NB4 (cell line): ENCODE data around the gene C20orf141.
A peak's percentile ranks its signal among the peaks of the same experiment; 100 is the strongest.

Source experiments
- POLR2A ChIP-seq: IDR thresholded peaks from 2 replicates; pipeline ENCODE4 v1.6.1; 2011; ENCODE audit warnings: mild to moderate bottlenecking; ENCODE audit not compliant: insufficient read length; ENCODE audit errors: extremely low read depth
- TF ChIP-seq, protein P1 (sequence below): IDR thresholded peaks from one replicate; pipeline ENCODE4 v1.5.1; 2012; ENCODE audit warnings: low read depth, low read length
- TF ChIP-seq, protein P2 (sequence below): IDR thresholded peaks from 2 replicates; pipeline ENCODE4 v1.6.1; 2011; ENCODE audit warnings: low read depth, low read length

DNA sequence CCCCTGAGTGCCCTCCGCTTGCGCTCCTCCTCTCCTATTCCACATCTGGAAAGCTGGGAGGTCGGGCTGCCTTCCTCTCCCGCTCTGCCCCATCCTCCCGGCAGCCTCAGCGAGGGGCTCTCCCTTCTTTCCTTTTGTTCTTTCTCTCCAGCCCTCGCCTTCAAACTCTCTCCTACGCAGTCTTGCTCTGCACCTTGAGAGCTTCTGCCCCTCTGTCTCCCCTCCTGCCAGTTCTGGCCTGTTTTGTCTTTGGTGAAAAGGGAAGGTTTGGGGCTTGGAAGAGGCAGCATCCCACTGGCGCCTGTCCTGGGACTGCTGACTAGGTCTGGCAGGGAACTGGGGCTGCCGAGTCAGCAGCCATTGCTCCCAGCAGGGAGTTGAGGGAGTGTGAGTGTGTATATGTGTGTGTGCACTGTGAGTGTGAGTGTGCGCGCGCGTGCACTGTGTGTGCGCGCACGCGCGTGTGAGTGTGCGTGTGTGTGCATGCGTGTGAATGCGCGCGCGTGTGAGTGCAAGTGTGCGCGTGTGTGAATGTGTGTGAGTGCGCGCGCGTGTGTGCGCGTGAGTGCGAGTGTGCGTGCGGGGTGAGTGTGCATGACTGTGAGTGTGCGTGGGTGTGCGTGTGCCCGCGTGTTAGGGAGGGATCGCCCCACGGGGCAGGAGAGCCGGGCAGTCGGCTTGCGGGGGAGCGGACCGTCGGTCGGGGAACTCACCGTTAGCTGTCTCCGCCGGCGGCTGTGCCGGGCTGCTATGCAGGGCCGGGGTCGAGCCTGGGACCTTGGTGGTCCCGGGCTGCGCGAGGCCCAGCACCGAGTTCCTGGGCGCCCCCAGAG is 14.9 kb upstream of the C20orf141 start:
- TF ChIP-seq, protein P1, sequence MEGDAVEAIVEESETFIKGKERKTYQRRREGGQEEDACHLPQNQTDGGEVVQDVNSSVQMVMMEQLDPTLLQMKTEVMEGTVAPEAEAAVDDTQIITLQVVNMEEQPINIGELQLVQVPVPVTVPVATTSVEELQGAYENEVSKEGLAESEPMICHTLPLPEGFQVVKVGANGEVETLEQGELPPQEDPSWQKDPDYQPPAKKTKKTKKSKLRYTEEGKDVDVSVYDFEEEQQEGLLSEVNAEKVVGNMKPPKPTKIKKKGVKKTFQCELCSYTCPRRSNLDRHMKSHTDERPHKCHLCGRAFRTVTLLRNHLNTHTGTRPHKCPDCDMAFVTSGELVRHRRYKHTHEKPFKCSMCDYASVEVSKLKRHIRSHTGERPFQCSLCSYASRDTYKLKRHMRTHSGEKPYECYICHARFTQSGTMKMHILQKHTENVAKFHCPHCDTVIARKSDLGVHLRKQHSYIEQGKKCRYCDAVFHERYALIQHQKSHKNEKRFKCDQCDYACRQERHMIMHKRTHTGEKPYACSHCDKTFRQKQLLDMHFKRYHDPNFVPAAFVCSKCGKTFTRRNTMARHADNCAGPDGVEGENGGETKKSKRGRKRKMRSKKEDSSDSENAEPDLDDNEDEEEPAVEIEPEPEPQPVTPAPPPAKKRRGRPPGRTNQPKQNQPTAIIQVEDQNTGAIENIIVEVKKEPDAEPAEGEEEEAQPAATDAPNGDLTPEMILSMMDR: no peak
- no peak for TF ChIP-seq POLR2A
- TF ChIP-seq, protein P2, sequence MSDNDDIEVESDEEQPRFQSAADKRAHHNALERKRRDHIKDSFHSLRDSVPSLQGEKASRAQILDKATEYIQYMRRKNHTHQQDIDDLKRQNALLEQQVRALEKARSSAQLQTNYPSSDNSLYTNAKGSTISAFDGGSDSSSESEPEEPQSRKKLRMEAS: peak; percentile 77
